Thyroid gland (tissue), 4 donors: ENCODE measurements around the gene RPL29.

Source experiments
- CTCF ChIP-seq, 6 experiments: fragments of 200-600 bp in 3 of 6; fragments of 450-650 bp in 3 of 6; sonication (generic) in 3 of 6; IDR thresholded peaks; one replicate each; pipeline ENCODE4 v1.5.1; 2016 to 2019; ENCODE audit warnings: antibody characterized with exemption in 6 of 6, mild to moderate bottlenecking in 2 of 6, inconsistent platforms in 1 of 6, moderate library complexity in 1 of 6
- POLR2A ChIP-seq, 2 donors: fragments of 450-650 bp; IDR thresholded peaks; one replicate each; pipeline ENCODE4 v1.6.1; 2017; ENCODE audit warnings: antibody characterized with exemption in 2 of 2, mild to moderate bottlenecking in 2 of 2, moderate library complexity in 1 of 2

GRCh38 chr3:51948016-51948580 lies 47.6 kb downstream of the RPL29 start:
- TF ChIP-seq CTCF (IDR thresholded peaks at IDR 0.05) (no peak), POLR2A (IDR thresholded peaks at IDR 0.05) (no peak)
